HG03565 (cell line): Measurements from ENCODE around the gene CHKB.
"Not testable (repeated sequence)": the region's sequence is repeated elsewhere in the genome, so short reads cannot be mapped to it uniquely, and the experiment has no call there.

Source experiments
- ATAC-seq: cut with Tn5 transposase; IDR thresholded peaks from one replicate; pipeline ENCODE4 v1.9.1; 2021; ENCODE audit warnings: mild to moderate bottlenecking, moderate library complexity; ENCODE audit not compliant: unreplicated experiment

CHKB gene

DNA sequence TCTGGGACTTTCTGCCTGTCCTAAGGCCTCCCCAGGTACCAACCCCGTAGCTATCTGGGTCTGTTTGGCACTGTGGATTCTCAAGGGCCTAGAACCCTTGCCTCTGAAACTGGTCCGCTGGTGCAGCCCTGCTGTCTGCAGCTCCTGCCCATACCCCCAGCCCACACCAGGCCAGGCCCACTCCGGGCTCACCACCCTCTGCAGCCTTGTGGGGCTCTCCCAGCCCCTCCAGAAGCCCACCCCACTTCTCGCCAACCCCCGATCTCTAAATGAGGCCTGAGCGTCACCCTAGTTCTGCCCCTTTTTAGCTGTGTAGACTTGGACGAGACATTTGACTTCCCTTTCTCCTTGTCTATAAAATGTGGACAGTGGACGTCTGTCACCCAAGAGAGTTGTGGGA lies 32.3 kb downstream of the CHKB start:
- ATAC-seq, result no peak

DNA sequence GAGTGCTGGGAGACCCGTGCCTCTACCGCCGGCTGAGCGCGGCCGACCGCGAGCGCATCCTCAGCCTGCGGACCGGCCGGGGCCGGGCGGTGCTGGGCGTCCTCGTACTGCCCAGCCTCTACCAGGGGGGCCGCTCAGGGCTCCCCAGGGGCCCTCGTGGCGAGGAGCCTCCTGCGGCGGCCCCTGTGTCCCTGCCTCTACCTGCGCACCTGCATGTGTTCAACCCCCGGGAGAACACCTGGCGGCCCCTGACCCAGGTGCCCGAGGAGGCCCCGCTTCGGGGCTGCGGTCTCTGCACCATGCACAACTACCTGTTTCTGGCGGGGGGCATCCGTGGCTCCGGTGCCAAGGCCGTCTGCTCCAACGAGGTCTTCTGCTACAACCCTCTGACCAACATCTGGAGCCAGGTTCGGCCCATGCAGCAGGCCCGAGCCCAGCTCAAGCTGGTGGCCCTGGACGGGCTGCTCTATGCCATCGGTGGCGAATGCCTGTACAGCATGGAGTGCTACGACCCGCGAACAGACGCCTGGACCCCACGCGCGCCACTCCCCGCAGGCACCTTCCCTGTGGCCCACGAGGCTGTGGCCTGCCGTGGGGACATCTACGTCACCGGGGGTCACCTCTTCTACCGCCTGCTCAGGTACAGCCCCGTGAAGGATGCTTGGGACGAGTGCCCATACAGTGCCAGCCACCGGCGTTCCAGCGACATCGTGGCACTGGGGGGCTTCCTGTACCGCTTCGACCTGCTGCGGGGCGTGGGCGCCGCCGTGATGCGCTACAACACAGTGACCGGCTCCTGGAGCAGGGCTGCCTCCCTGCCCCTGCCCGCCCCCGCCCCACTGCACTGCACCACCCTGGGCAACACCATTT lies 33.5 kb downstream of the CHKB start:
- ATAC-seq, result no peak

DNA sequence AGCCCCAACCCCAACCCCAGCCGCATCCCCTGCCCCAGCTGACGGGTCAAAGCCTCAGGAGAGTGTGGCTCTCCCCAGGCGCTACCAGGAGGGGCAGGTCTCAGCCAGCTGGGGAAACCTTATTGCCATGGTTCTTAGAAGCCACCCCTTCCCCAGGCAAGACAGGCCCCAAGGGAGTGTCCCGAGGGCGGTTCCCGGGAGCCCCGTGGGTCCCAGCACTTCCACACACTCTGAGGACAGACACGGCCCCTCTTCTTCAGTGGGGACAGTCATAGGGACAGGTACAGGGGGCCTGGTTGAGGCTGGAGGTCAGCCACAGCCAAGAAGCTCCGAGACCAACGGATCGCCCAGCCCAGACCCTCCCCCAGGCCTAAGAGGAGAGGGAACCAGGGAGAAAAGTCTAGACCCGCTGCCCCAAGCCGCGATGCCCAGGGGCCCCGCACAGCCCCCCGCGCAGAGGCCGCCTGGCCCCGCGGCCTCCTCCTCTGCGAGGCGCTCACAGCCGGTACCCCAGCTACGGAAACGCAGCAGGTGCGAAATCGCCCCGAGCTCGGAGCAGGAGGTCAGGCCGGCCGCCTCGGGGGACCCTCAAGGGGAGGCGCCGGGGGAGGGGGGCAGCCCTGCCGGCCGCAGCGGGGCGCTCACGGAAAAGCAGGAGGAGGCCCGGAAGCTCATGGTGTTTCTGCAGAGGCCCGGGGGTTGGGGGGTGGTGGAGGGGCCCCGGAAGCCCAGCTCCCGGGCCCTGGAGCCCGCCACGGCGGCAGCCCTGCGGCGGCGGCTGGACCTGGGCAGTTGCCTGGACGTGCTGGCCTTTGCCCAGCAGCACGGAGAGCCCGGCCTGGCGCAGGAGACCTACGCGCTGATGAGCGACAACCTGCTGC lies 34.4 kb downstream of the CHKB start:
- no peak for ATAC-seq

DNA sequence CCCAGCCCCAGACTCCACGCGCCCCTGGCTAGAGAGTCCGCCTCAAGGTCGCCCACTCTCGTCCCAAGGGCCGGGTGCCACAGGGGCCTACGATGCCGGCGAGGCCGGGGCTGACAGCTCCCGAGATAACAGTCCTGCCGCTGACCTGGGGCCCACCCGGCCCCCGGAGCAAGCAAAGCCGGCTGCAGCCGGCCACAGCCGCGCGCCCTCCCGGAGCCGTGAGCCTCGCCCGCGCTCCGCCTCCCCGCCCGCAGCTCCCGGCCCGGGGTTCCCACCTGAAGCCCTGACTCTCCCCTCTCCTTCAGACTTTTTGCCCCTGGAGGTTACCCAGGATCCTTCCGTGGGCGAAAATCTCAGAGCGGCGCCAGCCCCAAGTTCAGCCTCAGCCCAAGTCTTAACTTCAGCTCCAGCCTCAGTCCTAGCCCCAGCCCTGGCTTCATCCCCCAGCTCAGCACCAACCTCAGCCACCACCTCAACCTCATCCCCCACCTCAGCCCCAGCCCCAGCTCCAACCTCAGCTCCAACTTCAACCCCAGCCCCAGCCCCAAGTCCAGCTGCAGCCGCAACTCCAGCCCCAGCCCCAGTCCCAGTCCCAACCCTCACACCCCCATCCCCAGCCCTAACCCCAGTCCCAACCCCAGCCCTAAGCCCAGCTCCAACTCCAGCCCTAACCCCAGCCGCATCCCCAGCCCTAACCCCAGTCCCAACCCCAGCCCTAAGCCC lies 35.2 kb downstream of the CHKB start:
- no peak for ATAC-seq

DNA sequence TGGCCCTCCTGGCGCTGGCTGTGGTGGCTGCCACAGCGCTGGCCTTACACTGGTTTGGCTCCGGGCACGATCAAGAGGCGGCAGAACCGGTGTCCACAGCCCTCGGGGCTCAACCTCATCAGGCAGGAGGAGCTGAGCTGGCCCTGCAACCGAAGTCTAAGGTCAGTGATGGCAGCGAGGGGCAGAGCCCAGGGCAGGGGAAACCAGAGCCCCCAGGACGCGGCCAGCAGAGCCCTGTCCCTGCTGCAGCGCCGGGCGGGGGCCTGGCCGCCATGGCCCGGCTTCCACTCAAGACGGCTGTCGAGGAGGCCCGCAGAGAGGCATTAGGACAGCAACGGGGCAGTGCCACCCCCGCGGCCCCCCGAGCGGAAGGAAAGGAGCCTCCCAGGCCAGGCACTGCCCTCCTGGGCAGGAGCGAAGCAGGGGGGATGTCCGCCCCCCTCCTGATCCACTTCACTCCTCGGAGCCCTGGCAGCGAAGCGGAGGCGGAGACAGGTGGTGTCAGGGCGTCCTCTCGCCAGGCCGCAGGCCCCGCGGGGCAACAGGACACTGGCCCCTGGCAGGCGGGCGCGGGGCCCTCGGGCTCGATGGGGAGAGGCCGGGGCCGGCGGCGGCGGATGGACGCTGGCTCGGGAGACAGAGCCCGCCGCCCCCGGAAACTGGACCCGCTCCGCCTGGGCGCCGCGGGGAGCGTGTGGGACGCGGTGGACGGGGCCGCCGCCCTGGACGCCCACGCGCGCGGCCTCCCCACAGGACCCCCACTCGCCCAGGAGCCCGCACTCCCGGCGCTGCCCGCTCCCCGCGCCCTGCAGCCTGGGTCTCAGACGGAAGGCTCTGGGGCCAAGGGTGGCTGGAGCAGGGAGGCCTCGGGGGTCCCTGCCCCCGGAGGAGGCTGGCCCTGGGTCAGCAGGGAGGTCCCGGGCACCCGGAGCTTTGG lies 36.1 kb downstream of the CHKB start:
- ATAC-seq, result no peak

DNA sequence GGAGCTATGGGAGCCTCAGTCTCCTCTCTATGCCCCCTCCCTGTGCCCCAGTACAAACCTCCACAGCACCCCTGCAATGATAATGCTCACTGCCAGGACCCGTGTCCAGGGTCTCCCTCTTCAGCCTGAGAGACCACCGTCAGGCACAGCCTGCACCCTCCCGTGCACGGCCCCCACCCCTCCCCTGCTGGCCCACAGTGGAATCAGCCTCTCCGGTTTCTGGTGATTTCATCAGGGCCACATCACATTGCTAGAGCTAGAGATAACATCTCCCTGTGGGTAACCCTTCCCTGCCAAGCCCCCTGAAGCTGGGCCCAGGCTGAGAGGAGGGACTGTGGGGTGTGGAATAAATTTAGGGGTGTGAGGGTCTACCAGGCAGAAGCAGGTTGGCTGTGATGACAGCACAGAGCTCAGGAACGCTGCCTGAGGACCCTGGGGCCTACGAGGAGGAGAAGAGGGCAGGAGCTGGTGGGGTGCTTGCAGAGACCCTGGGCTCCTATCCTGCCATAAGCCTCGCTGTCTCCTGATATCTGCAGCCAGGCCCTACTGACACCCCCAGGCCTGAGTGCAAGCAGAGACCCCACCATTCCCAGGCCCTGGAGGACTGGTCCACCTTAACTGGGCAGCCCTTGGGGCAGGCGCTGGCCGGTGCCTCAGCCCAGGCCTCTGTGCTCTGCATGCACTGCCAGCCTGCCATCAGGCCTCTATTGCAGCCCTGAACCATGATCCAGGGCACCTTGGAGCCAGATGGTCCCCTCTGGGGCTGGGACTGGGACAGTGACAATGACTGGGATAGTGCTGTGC lies 36.9 kb downstream of the CHKB start, which contains the start of gene KLHDC7B:
TSS of gene KLHDC7B (plus strand) at position 378 of the 804 bp plus-strand sequence. CDS start at position 723, 345 bp downstream.
- ATAC-seq, result no peak

DNA sequence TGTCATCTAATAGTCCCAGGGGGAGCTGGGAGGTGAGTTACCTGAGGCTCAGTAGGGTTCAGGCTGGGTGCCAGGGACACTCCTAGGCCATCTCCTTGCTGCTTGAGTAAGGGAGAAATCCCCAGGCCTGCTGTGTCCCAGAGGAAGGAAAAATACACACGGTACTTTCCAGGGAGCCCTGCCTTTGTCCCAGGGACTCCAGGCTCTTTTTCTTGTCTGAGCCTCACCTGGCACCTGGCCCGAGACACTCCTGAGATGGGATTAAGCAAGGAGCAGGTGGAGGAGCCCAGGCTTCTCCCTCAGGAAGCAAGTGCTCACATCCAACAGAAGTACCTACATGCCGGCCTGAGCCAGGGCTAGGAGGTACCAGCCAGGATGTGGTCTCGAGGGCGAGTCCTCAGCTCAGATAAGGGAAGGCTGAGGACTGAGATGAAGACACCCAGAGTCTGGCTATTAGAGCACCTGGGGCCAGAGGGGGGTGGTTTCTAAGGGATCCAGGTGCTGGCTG lies 37.8 kb downstream of the CHKB start:
- no peak for ATAC-seq

DNA sequence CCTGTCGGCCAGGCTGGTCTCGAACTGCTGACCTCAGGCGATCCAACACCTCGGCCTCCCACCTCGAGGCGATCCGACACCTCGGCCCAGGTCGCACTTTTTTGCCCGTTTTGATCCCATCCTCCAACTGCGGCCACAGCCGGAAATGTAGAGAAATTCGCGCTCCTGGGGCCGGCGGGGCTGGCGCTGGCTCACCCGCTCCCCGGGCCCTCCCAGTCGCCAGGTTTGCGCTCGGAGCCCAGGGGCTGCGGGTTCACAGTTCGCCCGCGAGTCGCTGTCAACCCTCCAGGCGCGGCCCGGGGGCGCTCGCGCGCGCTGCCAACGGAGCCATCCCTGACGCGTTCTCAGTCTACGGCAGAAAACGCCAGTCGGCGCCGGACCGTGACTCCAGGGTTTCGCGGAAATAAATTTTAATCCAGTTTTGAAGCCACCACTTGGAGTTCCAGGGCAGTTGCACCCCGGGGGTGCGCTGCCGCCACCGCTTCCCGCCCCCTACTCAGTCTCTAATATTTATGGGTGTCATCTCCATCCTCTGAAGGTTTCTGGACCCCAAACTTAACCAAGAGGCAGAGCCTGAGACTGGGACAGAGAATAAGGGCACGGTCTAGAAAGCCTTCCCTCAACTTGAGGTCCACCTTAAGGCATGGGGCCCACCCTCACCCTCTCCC lies 38.4 kb downstream of the CHKB start:
- ATAC-seq, result no peak

DNA sequence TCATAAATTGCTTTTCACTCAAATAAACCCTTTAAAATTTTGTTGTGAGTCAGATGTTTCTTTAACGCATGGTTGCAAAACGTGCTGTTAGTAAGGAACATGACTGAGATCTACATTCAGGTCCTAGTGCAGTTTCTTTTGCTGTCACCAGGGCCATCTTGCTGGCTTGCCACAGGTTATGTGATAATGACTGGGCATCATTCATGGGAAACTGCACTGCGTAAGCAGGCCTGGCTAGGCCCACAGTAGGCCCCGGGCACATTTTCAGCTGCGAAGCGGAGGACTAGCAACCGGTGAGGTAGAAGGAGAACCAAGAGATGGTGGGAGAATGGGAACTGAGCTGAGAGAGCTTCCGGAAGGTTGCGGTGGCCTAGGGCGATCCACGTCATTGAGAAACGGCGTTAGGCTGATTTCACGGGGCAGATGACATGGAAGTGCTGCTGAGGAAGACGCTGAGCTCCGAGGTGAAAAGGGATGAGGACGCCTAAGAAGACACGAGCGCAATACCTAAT lies 40.2 kb downstream of the CHKB start:
- no peak for ATAC-seq

DNA sequence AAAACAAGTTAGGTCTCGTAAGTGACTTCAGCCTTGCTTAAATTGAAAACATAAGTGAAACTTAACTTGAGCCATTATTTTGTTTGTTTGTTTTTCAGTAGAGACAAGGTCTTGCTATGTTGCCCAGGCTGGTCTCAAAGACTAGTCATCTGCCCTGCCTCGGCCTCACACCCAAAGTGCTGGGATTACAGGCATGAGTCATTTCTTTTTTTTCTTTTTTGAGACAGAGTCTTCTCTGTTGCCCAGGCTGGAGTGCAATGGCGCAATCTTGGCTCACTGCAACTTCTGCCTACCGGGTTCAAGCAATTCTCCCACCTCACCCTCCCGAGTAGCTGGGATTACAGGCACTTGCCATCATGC lies 41.0 kb downstream of the CHKB start:
- ATAC-seq, result not testable (repeated sequence)

DNA sequence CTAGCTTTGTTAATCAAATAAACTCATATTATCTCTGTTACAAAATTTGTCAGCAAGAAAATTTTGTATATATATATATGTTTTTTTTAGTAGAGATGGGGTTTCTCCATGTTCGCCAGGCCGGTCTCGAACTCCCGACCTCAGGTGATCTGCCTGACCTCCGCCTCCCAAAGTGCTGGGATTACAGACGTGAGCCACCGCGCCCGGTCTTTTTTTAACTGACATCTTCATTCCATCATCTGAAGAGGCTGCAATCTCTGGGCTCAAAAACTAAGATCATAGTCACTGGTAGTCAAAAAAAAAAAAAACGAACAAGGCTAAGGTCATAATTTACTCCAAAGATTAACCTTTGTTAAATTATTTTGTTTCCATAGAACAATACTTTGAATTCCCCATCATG lies 42.3 kb downstream of the CHKB start:
- ATAC-seq, result no peak

DNA sequence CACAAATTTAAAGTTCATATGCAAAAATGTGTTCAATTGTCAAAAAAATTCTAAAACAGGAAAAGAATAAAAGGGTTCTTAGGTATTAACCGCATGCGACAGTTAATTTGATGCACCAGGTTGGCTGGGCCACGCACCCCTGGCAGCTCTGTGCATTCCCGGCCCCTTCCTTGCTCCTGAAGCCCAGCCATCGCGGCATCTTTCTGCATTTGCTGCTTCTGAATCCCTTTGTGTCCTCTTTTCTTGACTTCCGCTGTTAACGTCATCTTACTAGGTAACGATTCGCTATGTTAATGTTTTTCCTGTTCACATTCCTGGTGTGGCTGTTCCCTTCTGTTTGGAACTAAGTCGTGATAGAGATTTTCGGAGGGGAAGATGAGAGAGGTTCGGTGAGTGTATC lies 44.9 kb downstream of the CHKB start:
- ATAC-seq, result no peak

DNA sequence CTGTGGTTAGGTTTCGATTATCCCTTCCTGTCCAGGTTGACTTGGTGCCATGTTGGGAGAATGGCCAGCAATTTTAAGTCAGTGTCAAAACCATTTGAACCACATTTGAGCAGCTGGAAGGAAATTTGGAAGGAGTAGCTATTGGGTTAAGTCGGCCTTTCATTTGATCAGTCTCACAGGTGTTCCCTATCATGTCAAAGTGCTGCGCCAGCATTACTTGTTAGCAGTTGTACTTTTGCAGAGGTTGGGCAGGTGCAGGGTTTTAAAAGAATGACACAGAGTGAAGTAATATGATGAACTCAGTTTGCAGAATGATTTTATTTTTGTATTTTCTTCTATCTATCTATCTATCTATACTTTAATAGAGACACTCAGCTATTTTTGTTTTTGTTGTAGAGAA lies 46.4 kb downstream of the CHKB start:
- no peak for ATAC-seq

DNA sequence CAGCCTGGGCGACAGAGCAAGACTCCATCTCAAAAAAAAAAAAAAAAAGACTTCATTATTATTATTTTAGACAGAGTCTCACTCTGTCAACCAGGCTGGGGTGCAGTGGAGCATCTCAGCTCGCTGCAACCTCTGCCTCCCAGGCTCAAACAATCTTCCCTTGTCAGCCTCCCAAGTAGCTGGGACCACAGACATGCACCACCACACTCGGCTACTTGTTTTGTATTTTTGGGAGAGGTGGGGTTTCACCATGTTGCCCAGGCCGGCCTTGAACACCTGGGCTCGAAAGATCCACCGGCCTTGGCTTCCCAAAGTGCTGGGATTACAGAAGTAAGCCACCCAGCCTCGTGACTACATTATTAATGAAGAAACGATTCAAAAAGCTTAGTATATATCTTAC lies 47.5 kb downstream of the CHKB start:
- no peak for ATAC-seq

DNA sequence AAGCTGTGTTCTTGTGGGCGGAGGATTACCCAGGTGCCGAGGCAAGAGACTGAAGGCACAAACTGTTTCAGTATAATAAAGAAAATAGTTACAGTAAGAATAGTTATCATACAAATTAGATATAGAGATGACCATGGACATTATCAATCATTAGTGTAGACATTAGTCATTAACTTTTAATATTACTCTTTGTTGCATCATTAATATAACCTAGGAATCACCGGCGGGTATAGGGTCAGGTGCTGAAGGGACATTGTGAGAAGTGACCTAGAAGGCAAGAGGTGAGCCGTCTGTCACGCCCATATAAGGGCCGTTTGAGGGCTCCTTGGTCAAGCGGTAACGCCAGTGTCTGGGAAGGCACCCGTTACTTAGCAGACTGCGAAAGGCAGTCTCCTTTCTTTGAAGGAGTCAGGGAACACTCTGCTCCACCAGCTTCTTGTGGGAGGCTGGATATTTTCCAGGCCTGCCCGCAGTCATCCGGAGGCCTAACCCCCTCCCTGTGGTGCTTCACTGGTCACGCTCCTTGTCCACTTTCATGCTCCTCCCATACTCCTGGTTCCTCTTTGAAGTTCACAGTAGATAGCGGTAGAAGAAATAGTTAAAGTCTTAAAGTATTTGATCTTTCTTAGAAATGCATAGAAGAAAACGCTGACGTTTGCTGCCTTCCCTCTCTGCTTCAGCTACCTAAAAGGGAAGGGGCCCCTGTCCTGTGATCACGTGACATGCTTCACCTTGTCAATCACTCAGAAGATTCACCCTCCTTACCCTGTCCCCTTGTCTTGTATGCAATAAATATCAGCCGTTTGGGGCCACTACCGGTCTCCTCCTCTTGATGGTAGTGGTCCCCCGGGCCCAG lies 48.6 kb downstream of the CHKB start:
- ATAC-seq, result not testable (repeated sequence)

DNA sequence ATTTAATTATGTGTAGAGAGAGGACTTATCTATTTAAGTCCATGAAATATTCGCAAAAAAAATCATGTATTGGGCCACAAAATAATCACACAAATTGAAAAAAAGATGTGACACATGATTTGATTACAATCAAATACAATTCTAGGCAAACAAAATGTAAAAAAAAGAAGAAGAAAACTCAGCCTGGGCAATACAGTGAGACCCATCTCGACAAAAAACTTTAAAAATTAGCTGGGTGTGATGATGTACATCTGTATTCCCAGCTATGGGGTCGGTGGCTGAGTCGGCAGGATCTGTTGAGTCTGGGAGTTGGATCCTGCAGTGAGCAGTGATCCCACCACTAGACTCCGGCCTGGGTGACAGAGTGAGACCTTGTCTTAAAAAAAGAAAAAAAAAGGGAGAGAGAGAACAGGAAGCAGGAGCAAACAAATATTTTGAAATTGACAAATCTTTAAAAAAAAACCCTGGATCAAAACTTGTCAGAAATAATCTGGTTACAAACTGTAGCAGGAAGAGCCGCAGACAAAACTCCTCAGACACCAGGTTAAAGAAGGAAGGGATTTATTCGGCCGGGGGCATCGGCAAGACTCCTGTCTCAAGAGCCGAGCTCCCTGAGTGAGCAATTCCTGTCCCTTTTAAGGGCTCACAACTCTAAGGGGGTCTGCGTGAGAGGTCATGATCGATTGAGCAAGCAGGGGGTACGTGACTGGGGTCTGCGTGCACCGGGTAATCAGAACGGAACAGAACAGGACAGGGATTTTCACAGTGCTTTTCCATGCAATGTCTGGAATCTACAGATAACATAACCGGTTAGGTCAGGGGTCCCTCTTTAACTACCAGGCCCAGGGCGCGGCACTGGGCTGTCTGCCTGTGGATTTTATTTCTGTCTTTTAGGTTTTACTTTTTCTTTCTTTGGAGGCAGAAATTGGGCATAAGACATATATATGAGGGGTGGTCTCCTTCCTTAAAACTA lies 49.5 kb downstream of the CHKB start:
- ATAC-seq, result no peak
